GM23248 (cell line): ENCODE measurements around the gene CDCA7L. TPM values are rescaled to one million over a fixed set of nuclear protein-coding genes. Genes with fewer than 3 reads are reported as not detected.

Experiments used
- DNase-seq: peaks from one replicate; pipeline ENCODE4 v3.0.0-alpha.2; 2015
- H2AFZ ChIP-seq: fragments of 200-600 bp; sonication (generic); 2 replicates; pipeline ENCODE4 v1.6.1; 2016; ENCODE audit warnings: antibody characterized with exemption
- H3F3A ChIP-seq: fragments of 200-600 bp; sonication (generic); 2 replicates; pipeline ENCODE4 v1.6.1; 2016; ENCODE audit warnings: mild to moderate bottlenecking, antibody characterized with exemption, mixed run types; ENCODE audit not compliant: insufficient read depth
- H3K27ac ChIP-seq: fragments of 200-600 bp; sonication (generic); 2 replicates; pipeline ENCODE4 v1.5.1; 2016; ENCODE audit warnings: mild to moderate bottlenecking
- H3K27me3 ChIP-seq: fragments of 200-600 bp; sonication (generic); replicated peaks from 2 replicates; pipeline ENCODE4 v1.6.1; 2016; ENCODE audit warnings: mild to moderate bottlenecking; ENCODE audit not compliant: insufficient read depth
- H3K36me3 ChIP-seq: fragments of 200-600 bp; sonication (generic); 2 replicates; pipeline ENCODE4 v1.6.1; 2016; ENCODE audit warnings: low read depth, mild to moderate bottlenecking
- H3K4me1 ChIP-seq: fragments of 200-600 bp; sonication (generic); 2 replicates; pipeline ENCODE4 v1.6.1; 2016; ENCODE audit warnings: mild to moderate bottlenecking; ENCODE audit not compliant: insufficient read depth
- H3K4me2 ChIP-seq: fragments of 200-600 bp; sonication (generic); one replicate; pipeline ENCODE4 v1.6.1; 2016; ENCODE audit warnings: mild to moderate bottlenecking; ENCODE audit not compliant: unreplicated experiment
- H3K4me3 ChIP-seq: fragments of 200-600 bp; sonication (generic); 2 replicates; pipeline ENCODE4 v1.5.1; 2016; ENCODE audit warnings: mild to moderate bottlenecking
- H3K79me2 ChIP-seq: fragments of 200-600 bp; sonication (generic); 2 replicates; pipeline ENCODE4 v1.6.1; 2016; ENCODE audit warnings: mild to moderate bottlenecking; ENCODE audit not compliant: insufficient read depth
- H3K9ac ChIP-seq: fragments of 200-600 bp; sonication (generic); 2 replicates; pipeline ENCODE4 v1.6.1; 2016; ENCODE audit warnings: mild to moderate bottlenecking
- H3K9me2 ChIP-seq: fragments of 200-600 bp; sonication (generic); 2 replicates; pipeline ENCODE4 v1.6.1; 2016; ENCODE audit warnings: mixed run types, mild to moderate bottlenecking, moderate library complexity; ENCODE audit not compliant: insufficient read depth
- H3K9me3 ChIP-seq: fragments of 200-600 bp; sonication (generic); one replicate; pipeline ENCODE4 v1.6.1; 2017; ENCODE audit warnings: low read depth
- H4K20me1 ChIP-seq: fragments of 200-600 bp; sonication (generic); 2 replicates; pipeline ENCODE4 v1.6.0; 2016; ENCODE audit not compliant: insufficient read depth
- EZH2 ChIP-seq: fragments of 200-600 bp; sonication (generic); IDR thresholded peaks from 2 replicates; pipeline ENCODE4 v1.6.1; 2018; ENCODE audit warnings: antibody characterized with exemption, mild to moderate bottlenecking; ENCODE audit not compliant: insufficient read depth, poor library complexity, severe bottlenecking
- EZH2phosphoT487 ChIP-seq: fragments of 200-600 bp; sonication (generic); IDR thresholded peaks from 2 replicates; pipeline ENCODE4 v1.6.1; 2018; ENCODE audit warnings: antibody characterized with exemption, moderate library complexity, mild to moderate bottlenecking, low read depth; ENCODE audit not compliant: insufficient read depth
- WGBS, 2 experiments: methylation state at CpG; one replicate each; pipeline ENCODE4 v1.1.6; 2015 to 2017; ENCODE audit warnings: low lambda C conversion rate in 2 of 2, low coverage in 1 of 2; ENCODE audit errors: missing lambda C conversion rate in 2 of 2; 5-methylcytosine and 5-hydroxymethylcytosine counted together
- in situ Hi-C: fragments of 300-500 bp; cut with MboI; formaldehyde crosslinking; loops from 2 replicates; pipeline ENCODE4 v1.15.0; 2020
- polyA plus RNA-seq: library from polyadenylated mRNA; unstranded; fragments of >200 nt; fragmentation: Nextera tagmentation; extraction: Ambion mirVana; gene quantifications from 2 replicates; pipeline ENCODE4 v1.2.1, GENCODE V29; 2016
- total RNA-seq: library from RNA; depleted of rRNA; stranded (reverse); fragments of >200 nt; shearing (Covaris generic); gene quantifications from 2 replicates; pipeline ENCODE4 v1.2.3, GENCODE V29; 2014

Gene CDCA7L
- total and polyA plus RNA-seq, 2 experiments from 2014 or later: 44.1 to 45.9 TPM

DNA sequence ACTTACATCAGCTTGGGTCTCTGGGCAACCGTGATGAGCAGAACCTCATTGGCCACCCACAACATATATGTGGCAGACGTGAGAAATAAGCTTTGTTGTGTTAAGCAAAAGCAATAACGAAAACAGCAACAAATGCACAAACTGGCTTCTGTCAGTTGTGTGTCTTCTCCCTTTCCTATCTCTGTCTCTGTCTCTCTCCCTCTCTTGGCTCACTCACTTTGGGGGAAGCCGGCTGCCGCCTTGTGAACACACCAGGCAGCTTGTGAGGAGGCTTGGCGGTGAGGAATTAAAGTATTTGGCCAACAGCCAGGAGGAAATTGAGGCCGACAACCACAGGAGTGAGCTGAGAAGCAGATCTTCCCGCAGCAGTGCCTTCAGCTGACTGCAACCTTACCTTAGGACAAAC lies 21.9 kb upstream of the CDCA7L start:
- in situ Hi-C loops: no loop called here
- Histone ChIP-seq H3K4me2 (no peak overlapping the region), H4K20me1 (no peaks in the 10 kb centered on the region), H3K4me3 (no peak overlapping the region), H3K27ac (no peak overlapping the region), H3K9me2 (no peaks in the 10 kb centered on the region), H3K9me3 (no peaks in the 10 kb centered on the region), H3K27me3 (no peaks in the 10 kb centered on the region), H3K79me2 (no peaks in the 10 kb centered on the region), H2AFZ (no peak overlapping the region; the same call in 1 of the 2 replicates), H3F3A (no peaks in the 10 kb centered on the region), H3K4me1 (no peaks in the 10 kb centered on the region), H3K9ac (no peak overlapping the region), H3K36me3 (no peaks in the 10 kb centered on the region)
- WGBS, 2 experiments: 55 to 59% methylated on average over 8 of the region's 8 CpGs
- no peak for DNase-seq
- no peak for TF ChIP-seq EZH2phosphoT487
- TF ChIP-seq EZH2: no peak

- Histone ChIP-seq H3K4me1 (peaks cover 8% of the 10 kb centered on the region), H3F3A (no peaks in the 10 kb centered on the region), H3K27ac (no peak overlapping the region), H3K9me2 (no peaks in the 10 kb centered on the region), H2AFZ (no peak overlapping the region), H3K9me3 (no peaks in the 10 kb centered on the region), H3K4me2 (no peak overlapping the region), H3K4me3 (no peak overlapping the region), H3K79me2 (no peaks in the 10 kb centered on the region), H3K36me3 (no peaks in the 10 kb centered on the region), H3K27me3 (no peaks in the 10 kb centered on the region), H3K9ac (no peak overlapping the region), H4K20me1 (no peaks in the 10 kb centered on the region)
- no peak for TF ChIP-seq EZH2phosphoT487
- TF ChIP-seq EZH2: no peak
- in situ Hi-C loops: no loop called here
- no peak for DNase-seq
- 86 to 100% methylated on average over 1 of the region's 1 CpG for WGBS, 2 experiments
Measured at GRCh38 chr7:21966271-21966670, 20.6 kb upstream of the CDCA7L start.

DNA sequence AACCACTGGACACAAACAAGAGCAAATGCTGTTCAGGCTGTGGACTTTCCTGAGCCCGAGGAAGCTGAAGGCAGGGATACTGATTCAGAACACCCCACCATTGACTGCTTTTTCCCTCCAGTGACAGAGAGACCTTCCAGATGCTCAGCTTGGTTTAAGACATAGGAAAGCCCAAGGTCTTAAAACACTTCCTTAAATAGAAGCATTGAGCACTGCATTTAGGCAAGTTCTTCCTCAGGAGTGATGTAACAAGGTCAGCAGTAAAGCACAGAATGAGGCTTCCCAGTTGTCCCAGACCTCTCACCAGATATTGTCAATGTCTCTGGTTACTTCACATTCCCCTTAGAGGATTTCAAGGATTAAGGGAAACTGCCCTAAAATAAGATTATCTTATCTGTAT lies 19.6 kb upstream of the CDCA7L start:
- H3K9ac ChIP-seq: no peak overlapping the region
- TF ChIP-seq EZH2: no peak
- TF ChIP-seq EZH2phosphoT487: no peak
- H3K9me3 ChIP-seq: no peaks in the 10 kb centered on the region
- H3K27me3 ChIP-seq: no peaks in the 10 kb centered on the region
- no peaks in the 10 kb centered on the region for H4K20me1 ChIP-seq
- H3K27ac ChIP-seq: no peak overlapping the region
- H2AFZ ChIP-seq: no peak overlapping the region
- in situ Hi-C loops: no loop called here
- DNase-seq: no peak
- no peak overlapping the region for H3K4me3 ChIP-seq
- no peaks in the 10 kb centered on the region for H3K9me2 ChIP-seq
- no peaks in the 10 kb centered on the region for H3K36me3 ChIP-seq
- H3K79me2 ChIP-seq: no peaks in the 10 kb centered on the region
- H3K4me1 ChIP-seq: peaks cover 17% of the 10 kb centered on the region
- H3F3A ChIP-seq: peaks cover 3% of the 10 kb centered on the region; the same call in 1 of the 2 replicates
- H3K4me2 ChIP-seq: no peak overlapping the region
- WGBS, 2 experiments: 83 to 90% methylated on average over 1 of the region's 1 CpG

GRCh38 chr7:21962677-21963076 lies 17.0 kb upstream of the CDCA7L start:
- no peak overlapping the region for H3K9ac ChIP-seq
- peaks cover 20% of the 10 kb centered on the region for H3K4me1 ChIP-seq
- H4K20me1 ChIP-seq: no peaks in the 10 kb centered on the region
- in situ Hi-C loops: no loop called here
- no peaks in the 10 kb centered on the region for H3K9me2 ChIP-seq
- no peaks in the 10 kb centered on the region for H3K9me3 ChIP-seq
- no peak overlapping the region for H3K4me3 ChIP-seq
- H3K4me2 ChIP-seq: no peak overlapping the region
- DNase-seq: no peak
- no peaks in the 10 kb centered on the region for H3K36me3 ChIP-seq
- peaks cover 4% of the 10 kb centered on the region; the same call in 1 of the 2 replicates for H3F3A ChIP-seq
- WGBS, 2 experiments: 74 to 80% methylated on average over 9 of the region's 9 CpGs
- no peak for TF ChIP-seq EZH2phosphoT487
- no peak for TF ChIP-seq EZH2
- H3K79me2 ChIP-seq: no peaks in the 10 kb centered on the region
- no peak overlapping the region for H2AFZ ChIP-seq
- no peak overlapping the region for H3K27ac ChIP-seq
- H3K27me3 ChIP-seq: no peaks in the 10 kb centered on the region

GRCh38 chr7:21960922-21961321 lies 15.2 kb upstream of the CDCA7L start:
- H3K4me3 ChIP-seq: no peak overlapping the region
- H3K27ac ChIP-seq: no peak overlapping the region
- H3K4me2 ChIP-seq: peak overlapping the region; percentile 3
- no peaks in the 10 kb centered on the region for H3K27me3 ChIP-seq
- WGBS, 2 experiments: 48 to 62% methylated on average over 3 of the region's 3 CpGs
- no peak overlapping the region for H2AFZ ChIP-seq
- in situ Hi-C loops: no loop called here
- TF ChIP-seq EZH2phosphoT487 (no peak), EZH2 (no peak)
- H3K4me1 ChIP-seq: peaks cover 20% of the 10 kb centered on the region
- H3F3A ChIP-seq: peaks cover 4% of the 10 kb centered on the region; the same call in 1 of the 2 replicates
- H3K9ac ChIP-seq: no peak overlapping the region
- no peaks in the 10 kb centered on the region for H4K20me1 ChIP-seq
- no peaks in the 10 kb centered on the region for H3K79me2 ChIP-seq
- DNase-seq: peak; percentile 88
- no peaks in the 10 kb centered on the region for H3K9me3 ChIP-seq
- H3K36me3 ChIP-seq: no peaks in the 10 kb centered on the region
- H3K9me2 ChIP-seq: no peaks in the 10 kb centered on the region
